ENCODE results near the gene FCHSD2.
A peak's percentile ranks its signal among the peaks of the same experiment; 100 is the strongest.
"Not testable (repeated sequence)": the region's sequence is repeated elsewhere in the genome, so short reads cannot be mapped to it uniquely, and the experiment has no call there.

Gene FCHSD2

DNA sequence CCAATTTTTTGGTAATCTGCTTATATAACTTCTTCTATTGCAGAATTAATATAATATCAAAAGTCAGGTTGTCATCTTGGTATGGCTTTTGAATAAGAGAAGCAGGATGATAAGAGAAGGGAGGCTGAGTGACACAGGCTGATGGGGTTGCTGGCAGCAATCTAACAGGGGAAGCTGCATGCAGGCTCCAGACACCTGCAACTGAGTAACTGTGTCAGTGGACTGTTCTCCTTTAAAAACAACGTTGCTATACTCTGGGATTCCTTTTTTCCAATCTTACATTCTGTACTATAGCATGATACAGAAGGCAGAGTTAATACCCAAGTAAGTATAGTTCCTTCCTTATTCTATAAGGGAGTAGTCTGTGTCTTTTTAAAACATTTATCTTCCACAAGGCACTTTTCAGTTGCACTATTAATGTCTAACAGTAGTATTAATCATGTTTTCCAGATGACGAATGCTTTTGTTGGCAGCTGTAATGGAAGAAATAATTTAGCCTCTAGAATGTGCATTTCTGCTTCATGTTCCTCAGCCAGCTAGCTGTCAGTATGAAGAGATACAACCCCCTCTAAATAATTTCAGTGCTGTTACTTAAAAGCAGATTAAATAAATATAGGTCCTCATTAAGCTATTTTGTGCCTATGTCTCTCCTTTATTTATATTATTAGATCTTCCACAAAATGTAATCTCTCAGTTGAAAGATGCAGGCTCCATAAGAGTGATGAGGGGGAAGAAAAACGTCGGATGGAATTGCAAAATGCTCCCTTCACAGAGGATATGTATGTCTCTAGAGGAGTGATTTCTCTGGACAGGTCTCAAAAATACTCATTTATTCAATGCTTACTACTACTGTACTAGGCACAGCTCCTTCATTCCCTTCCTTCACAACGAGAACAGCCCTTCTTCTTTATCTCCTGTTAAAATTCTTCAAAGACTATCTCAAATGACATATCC lies 277.1 kb downstream of the FCHSD2 start:
- peak; percentile 59 for DNase-seq (ENCODE audit: low spot score)

DNA sequence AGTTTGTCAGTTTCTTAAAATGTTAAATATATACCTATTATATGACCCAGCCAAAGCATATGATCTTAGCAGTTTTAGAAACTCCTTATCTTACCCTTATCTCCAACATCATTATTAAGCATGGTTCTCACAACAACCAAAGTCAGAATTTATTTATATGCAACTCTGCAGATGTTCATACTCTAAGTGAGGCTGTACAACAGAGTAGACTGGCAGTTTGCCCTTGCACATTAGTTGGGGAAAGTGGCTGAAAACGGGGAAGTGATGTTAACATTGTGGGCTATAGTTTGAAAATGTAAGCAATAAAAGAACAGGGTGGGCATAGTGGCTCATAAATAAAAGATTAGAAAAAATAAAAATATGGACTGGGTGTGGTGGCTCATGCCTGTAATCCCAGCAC lies 278.2 kb downstream of the FCHSD2 start:
- no peak for DNase-seq (ENCODE audit: low spot score)

DNA sequence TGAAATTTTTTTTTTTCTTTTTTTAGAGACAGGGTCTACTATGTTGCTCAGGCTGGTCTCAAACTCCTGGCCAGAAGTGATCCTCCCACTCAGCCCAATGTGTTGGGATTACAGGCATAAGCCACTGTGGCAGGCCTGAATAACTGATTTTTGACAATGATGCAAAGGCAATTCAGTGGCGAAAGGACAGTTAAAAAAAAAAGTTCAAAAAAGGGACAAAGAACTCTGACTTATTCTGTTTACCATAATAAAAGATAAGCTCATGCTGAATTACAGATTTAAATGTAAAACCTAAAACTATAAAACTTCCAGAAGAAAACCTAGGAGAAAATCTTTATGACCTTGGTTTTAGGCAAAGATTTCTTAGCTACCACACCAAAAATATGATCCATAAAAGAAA lies 279.0 kb downstream of the FCHSD2 start:
- no peak for DNase-seq (ENCODE audit: low spot score)

DNA sequence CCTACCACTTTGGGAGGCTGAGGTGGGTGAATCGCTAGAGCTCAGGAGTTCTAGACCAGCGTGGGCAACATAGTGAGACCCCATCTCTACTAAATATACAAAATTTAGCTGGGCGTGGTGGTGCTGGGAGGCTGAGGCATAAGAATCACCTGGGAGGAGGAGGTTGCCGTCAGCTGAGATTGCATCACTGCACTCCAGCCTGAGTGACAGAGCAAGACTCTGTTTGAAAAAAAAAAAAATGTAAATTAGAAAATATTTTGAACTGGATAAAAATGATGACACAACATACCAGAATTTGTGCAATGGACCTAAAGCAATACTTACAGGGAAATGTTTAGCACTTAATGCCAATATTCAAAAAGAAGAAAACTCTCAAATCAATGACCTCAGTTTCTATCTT lies 281.5 kb downstream of the FCHSD2 start:
- no peak for DNase-seq (ENCODE audit: low spot score)

DNA sequence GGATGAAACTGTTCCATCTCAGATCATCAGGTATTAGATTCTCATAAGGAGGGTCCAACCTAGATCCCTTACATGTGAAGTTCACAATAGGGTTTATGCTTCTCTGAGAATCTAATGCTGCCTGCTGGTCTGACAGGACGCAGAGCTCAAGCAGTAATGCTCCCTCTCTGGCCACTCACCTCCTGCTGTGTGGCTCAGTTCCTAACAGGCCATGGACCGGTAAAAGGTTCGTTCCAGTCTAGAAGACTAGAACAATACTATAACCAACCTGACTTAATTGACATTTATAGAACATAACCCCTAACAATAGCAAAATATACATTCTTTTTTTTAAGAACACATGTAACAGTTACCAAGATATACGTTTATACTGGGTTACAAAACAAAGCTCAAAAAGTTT lies 282.1 kb downstream of the FCHSD2 start:
- DNase-seq (ENCODE audit: low spot score), result no peak

DNA sequence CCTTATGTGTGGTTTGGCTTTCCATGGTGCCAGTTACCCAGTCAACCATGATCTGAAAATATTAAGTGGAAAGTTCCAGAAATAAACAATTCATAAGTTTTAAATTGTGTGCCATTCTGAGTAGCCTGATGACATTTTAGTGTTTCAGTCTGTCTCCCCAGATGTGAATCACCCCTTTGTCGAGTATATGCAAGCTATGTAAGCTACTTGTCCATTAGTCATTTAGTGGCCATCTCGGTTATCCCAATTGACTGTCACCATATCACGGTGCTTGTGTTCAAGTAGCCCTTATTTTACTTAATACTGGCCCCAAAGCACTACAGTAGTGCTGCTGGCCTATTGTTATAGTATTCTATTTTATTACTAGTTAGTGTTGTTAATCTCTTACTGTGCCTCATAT lies 283.0 kb downstream of the FCHSD2 start:
- no peak for DNase-seq (ENCODE audit: low spot score)

DNA sequence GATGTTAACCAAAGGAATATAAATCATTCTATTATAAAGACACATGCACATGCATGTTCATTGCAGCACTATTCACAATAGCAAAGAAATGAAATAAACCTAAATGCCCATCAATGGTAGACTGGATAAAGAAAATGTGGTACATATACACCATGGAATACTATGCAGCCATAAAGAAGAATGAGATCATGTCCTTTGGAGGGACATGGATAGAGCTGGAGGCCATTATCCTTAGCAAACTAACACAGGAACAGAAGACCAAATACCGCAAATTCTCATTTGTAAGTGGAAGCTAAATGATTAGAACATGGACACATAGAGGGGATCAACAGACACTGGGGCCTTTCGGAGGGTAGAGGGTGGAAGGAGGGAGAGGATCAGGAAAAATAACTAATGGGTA lies 283.9 kb downstream of the FCHSD2 start:
- not testable (repeated sequence) for DNase-seq (ENCODE audit: low spot score)

DNA sequence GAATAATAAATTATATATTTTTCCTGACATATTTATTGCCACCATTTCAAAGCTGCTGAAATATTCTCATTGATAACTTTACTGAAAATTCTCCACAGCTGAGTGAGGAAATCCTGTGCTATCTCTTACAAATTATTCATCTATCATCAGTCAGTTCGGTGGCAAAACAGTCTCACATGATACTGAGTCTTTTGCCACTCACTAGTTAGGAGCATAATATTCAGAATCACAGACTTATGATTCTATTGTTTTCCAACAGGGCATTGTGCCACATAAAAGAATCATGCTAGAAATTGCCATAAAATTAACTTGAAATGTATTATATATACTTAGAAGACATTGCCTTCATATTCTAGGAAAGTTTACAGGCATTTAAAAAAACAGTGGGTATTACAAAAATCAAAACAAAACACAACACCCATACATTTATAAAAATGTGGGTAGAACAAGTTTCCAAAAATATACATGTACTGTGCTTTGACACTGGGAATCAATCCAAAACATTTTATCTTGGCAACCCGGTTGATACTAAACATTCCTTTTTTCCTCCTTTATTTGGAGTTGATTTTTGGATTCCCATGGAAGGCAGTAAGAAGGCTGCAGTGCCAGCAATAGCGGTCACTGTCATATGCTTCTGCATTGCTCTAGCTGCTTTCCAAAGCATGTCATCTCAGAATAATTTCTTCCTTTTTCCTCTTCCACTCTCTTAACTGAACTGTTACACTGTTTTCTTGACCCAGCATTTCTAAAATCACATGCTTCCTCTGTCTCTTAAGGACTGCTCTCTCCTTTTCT lies 285.4 kb downstream of the FCHSD2 start:
- no peak for DNase-seq (ENCODE audit: low spot score)

DNA sequence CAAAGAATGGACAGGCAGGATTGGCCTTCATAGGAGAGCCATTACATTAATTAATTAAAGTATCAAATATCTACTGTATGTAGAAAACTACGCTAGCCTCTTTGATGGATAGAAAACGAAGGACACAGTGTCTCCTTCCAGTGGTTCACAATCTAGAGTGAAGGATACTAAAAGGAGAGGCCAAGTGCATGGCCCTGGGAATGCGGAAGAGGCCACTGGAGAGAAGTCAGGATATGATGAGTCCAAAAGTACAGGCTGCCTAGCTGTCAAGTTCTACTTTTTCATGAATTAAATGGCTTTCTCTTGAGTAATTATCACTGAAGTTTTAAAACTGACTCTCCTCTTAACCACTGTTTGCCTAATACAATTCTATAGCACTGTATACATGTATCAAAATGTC lies 286.1 kb downstream of the FCHSD2 start:
- no peak for DNase-seq (ENCODE audit: low spot score)

DNA sequence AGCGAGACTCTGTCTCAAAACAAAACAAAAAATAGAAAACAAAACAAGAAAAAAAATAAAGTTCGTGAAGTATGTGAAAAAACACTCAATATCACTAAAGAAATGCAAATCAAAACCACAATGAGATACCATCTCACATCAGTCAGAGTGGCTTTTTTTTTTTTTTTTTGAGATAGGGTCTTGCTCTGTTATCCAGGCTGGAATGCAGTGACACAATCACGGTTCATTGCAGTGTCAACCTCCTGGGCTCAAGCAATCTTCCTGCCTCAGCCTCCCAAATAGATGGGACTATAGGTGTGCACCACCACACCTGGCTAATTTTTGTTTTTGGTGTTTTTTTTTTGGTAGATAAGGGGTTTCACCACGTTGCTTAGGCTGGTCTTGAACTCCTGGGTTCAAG lies 290.4 kb downstream of the FCHSD2 start:
- DNase-seq (ENCODE audit: low spot score), result no peak

DNA sequence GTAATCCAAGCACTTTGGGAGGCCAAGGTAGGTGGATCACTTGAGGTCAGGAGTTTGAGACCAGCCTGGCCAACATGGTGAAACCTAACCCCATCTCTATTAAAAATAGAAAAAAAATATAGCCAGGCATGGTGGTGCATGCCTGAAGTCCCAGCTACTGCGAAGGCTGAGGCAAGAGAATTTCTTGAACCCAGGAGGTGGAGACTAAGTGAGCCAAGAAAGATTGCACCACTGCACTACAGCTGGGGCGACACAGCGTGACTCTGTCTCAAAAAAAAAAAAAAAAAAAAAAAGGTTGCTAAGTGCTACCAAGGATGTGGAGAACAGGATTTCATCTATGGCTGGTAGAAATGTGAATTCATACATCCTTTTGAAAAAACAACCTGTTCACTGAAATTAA lies 291.3 kb downstream of the FCHSD2 start:
- no peak for DNase-seq (ENCODE audit: low spot score)

DNA sequence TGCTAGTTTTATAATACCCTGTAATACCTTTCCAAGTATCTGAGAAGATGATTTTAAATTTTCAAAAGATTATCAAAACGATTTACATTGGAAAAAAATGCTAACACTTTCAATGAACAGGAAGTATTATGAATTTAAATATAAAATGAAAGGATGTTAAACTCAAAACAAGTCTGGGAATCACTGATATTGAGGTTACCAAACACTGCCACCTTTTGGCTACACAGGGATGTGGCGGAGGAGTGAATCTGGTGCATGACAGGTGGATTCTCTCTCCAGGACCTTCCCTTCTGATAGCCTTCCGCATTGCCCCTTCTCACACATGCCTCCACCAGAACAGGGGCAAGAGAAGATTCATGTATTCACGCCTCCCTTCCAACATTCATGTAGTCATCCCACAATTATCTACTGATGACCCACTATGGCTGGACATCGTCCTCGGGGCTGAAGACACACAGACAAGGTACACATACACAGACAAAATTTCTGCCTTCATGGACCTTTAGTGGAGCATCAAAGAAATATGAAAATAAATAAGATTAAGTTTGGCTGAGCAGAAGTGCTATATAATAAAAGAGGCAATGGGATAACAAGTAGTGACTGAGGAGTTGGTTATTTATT lies 293.2 kb downstream of the FCHSD2 start:
- DNase-seq (ENCODE audit: low spot score), result peak; percentile 56

DNA sequence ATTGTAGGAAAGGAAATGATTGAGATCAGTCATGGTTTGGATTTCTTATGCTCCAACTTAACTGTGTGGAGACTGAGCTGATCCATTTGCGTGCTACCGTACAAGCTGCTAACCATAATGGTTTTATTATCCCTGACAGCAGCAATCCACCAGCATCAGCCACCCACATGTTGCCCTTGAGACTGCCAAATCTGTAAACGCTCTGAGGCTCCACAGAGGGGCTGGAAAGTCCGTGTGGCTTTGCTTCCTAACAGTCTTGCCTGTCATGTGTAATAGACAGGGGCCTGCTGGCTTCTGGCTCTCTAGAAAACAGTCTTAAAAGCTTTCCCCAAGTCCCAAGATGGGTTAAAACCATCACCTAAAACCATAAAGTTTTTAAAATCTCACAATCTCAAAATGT lies 297.8 kb downstream of the FCHSD2 start:
- peak; percentile 27 for DNase-seq (ENCODE audit: low spot score)

DNA sequence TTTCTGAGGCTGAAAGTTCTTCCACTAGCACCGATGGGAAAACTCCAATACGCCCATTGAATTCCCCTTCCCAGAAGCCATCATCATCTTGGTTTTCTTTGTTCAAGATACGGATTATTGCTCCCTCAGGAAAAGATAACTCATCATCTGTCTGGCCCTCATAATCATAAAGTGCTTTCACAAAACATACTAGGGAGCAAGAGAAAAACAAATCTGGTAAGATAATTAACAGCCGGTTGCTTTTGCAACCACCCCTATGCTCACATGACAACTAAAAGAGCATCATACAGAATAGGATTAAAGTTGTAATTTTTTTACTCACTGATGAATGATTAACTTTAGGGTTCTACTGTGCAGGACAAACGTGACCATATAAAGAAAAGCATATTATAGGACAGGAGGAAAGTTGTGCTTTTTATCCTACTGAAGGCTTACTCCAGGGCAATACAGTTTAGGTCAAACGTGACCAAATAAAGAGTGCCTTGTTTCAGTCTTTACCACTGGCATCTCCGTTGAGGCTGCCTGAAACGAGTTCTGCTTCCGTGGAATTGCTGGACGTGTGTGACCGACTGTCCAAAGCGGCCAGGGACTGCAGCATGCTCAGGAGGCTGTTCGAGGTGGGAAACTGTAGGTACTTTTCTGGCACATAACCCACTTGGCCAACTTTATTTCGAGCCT lies 299.3 kb downstream of the FCHSD2 start:
- DNase-seq (ENCODE audit: low spot score), result no peak

DNA sequence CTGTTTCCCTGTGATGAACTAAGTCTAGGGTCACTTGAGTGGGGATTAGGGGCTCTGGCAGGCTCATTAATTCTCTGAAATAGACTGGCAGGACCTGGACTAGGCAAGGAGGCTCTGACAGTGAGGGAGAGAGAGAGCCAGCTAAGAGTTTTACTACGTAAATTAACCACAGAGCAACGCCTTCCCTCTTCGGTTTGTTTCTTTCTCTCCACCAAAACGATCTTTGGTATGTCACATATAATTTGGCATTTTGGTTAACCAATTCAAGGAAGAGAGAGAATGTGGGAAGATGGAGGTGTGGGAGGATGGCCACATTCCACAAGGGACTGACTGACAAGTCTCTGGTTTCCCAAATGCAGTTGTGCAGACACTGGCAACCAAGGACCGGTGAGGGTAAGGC lies 300.0 kb downstream of the FCHSD2 start:
- DNase-seq (ENCODE audit: low spot score), result no peak

DNA sequence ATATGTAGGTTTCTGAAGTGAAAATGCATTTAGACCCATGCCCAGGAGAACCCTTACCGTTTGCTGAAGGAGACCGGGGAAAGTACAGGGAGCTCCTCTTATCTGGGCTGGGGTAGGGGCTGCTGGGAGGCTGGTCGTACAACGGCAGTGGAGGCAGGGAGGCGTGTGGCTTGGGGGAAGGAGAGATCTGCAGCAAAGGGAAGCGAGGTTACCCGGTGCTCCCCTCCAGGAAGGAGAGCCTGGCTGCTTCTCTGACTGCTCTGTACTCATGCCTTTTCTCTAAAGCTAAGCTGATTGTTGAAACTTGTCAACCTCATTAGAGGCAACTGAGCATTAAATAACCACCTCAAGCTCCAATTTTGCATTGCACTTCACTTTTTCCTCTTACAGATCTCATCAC lies 300.7 kb downstream of the FCHSD2 start:
- DNase-seq (ENCODE audit: low spot score), result no peak

DNA sequence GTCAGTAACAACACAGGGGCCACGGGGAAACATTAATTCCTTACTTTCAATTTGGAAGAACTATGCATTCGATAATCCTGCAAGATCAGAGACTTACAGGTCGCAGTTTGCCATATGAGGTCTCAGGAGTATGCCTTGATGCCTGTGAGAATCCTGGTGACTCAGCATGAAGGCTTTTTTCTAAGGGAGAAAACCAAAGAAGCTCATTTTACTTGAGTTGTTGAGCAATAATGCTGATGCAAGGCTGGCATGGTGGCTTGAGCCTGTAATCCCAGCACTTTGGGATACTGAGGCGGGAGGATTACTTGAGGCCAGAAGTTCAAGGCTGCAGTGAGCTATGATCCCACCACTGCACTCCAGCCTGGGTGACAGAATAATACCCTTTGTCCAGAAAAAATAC lies 301.3 kb downstream of the FCHSD2 start:
- peak; percentile 73 for DNase-seq (ENCODE audit: low spot score)

DNA sequence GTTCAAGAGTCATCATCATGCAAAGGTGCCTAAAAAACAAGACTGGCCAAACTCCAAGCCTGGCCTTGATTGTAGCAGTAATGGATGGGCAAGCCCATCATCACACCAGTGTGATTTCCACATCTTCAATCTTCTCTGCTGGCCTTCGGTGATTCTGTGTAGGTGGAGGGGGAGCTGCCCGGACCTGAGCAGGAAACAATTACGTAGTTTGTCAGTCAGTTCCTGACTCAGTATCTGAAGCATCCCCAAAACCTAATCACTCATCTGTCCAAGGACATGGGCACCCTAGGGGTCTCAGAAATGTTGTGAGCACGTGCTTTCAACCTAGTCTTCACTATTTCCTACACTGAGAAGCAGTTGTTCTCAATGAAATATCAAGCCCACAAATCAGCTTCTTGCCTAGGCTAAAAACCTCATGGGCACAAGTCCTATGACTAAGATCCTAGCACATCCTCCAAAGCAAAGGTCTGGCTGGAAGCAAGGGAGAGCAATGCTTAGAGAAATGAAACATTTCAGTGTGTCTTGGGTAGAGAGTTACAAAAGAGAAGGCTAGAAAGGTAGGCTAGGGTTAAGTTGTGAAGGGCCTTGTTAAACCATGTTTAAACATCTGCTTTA lies 303.3 kb downstream of the FCHSD2 start:
- no peak for DNase-seq (ENCODE audit: low spot score)

DNA sequence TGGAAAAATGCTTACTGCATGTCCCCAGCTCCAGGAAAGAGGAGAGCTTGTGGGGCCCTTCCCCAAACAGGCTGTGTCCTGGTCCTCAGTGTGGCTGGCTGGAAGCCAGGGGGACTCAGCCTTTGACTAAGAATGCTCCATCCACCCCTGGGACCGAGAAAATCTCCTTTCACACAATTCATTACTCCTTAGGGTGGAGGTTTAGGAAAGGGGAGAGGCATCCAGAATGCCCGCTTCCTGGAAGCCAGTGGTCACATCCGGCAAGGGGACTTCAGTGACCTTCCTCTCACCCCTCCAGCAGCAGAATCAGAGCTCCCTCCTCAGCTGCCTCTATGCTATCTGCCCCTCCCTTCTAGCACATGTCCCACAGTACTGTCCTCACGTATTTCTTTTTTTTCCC lies 306.0 kb downstream of the FCHSD2 start:
- DNase-seq (ENCODE audit: low spot score), result no peak

DNA sequence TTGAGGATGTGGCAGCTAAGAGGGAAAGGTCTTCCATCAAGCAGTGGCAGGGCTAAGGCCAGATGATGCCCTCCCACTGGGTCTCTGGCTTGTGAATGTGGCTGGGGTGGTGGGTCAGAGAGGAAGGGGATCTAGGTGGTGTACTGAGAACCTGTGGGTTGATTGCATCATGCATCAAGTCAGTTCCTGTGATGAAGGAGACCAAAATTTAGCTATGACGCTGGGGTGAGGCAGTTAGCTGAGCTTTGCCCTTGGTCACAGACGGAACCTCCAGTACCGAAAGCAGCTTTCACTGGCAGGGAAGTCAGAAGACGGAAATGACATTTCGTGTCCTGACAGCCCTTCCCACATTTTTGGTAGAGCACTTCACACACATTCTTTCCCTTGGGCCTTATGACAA lies 307.2 kb downstream of the FCHSD2 start:
- DNase-seq (ENCODE audit: low spot score), result no peak

DNA sequence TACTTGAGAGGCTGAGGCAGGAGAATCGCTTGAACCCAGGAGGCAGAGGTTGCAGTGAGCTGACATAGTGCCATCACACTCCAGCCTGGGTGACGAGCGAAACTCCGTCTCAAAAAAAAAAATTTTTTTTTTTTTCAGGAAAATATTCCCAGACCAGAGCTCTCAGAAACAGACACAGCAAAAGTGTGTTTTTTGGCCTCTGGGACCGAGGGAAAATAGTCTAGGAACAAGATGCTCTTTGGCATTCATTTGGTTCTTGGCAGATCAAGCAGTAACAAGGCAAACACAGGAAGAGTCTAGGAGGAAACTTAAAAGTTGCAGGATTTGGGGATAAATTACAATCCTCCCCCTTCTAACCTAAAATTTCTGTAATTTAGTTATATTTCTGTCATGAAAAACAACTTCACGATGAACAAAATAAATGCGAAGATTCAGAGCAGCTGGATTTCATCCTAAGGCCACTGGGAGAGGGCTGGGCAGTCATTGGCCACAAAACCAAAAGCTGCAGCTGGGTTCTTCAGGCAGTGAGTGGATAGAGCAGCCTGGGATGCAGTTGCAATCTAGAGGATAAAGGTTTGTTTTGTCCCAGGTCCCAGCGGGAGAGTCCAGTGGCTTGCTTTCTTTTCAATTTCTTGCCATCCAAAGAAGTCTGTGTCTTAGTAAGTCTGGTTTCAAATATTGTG lies 308.2 kb downstream of the FCHSD2 start:
- no peak for DNase-seq (ENCODE audit: low spot score)
